GM13977 (cell line): ENCODE data around the gene TRAF3.

Experiments
- DNase-seq: peaks from one replicate; pipeline ENCODE4 v3.0.0; 2012; ENCODE audit warnings: low spot score
- in situ Hi-C: fragments of 300-500 bp; cut with MboI; formaldehyde crosslinking; loops from one replicate; pipeline ENCODE4 v1.12.0; 2022; ENCODE audit warnings: low sequenced_read_pairs, low pct_unique_long_range_greater_than_20kb, mixed read lengths, inconsistent platforms; ENCODE audit not compliant: unreplicated experiment
- TF ChIP-seq, protein P1 (sequence below): IDR thresholded peaks from 2 replicates; pipeline ENCODE4 v1.5.1; 2012; ENCODE audit warnings: mild to moderate bottlenecking, control low read depth; ENCODE audit not compliant: insufficient read depth; ENCODE audit errors: extremely low read depth, missing control alignments

Gene TRAF3

DNA sequence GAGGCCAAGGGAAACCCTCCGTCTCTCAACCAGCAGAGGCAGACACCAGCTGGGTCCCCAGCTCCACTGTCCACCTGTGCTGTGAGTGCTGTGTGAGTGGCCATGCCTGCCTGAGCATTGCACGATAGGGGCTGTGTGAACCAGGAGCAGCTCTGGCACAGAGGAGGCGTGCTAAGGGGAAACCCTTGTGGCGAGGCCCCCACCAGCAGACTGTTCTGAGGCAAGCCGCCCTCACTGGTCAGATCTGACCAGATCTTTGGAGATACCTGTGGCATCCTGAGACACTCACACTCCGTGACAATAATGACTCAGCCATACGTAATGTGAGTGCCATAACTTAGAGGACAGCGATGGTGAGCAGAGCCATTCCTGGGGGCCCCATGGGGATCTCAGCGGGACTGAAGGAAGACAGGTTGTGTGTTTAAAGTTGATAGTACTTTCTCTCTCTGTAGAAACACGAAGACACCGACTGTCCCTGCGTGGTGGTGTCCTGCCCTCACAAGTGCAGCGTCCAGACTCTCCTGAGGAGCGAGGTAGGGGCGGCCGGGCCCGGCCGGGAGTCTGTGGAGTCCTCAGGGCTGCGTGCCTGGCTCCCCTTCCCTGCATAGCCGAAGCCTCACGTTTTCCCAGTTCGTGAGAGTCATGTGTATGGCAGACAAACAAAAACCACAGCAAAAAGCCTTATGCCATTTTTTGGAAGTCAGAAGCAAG, 108.6 kb downstream of the TRAF3 start:
- in situ Hi-C loops, result no loop called here
- no peak for DNase-seq
- TF ChIP-seq, protein P1, sequence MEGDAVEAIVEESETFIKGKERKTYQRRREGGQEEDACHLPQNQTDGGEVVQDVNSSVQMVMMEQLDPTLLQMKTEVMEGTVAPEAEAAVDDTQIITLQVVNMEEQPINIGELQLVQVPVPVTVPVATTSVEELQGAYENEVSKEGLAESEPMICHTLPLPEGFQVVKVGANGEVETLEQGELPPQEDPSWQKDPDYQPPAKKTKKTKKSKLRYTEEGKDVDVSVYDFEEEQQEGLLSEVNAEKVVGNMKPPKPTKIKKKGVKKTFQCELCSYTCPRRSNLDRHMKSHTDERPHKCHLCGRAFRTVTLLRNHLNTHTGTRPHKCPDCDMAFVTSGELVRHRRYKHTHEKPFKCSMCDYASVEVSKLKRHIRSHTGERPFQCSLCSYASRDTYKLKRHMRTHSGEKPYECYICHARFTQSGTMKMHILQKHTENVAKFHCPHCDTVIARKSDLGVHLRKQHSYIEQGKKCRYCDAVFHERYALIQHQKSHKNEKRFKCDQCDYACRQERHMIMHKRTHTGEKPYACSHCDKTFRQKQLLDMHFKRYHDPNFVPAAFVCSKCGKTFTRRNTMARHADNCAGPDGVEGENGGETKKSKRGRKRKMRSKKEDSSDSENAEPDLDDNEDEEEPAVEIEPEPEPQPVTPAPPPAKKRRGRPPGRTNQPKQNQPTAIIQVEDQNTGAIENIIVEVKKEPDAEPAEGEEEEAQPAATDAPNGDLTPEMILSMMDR, result no peak

DNA sequence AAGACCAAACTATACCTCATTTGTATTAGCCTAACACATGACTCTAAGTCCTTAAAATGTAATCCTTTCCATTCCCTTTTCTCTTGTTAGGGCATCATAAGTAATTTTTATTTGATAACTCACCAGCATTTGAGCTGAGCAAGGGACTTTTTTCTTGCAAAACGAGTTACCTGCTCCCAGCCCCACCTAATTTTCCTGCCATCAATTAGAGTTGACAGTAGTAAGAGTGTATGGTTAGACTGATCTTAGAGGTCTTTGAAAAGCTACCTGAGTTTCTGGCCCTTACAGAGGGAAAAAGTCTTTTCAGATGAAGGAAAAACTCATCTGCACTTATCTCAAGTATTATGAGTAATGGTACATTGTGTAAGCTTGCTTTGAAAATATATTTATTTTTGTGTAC, 111.5 kb downstream of the TRAF3 start:
- DNase-seq, result no peak
- TF ChIP-seq, protein P1, result no peak
- in situ Hi-C loops, result no loop called here

DNA sequence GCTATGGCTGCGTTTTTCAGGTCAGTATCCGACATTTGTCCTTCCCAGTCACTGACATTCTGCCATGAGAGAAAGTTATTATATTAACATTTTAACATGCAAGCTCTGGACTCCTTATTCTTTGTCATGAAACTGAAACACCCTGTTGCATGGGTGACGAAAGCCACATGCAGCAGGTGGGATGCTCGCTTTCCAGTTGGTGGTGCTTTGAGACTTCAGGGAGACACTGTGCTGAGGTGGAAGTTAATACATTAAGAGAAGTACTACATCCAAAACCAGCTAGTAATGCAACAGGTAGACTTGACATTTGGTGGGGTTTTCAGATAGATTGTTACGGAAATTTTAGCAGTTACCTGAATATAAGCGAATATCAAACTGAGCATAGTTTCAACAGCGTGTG, 112.4 kb downstream of the TRAF3 start:
- TF ChIP-seq, protein P1, result no peak
- DNase-seq, result no peak
- in situ Hi-C loops, result no loop called here

DNA sequence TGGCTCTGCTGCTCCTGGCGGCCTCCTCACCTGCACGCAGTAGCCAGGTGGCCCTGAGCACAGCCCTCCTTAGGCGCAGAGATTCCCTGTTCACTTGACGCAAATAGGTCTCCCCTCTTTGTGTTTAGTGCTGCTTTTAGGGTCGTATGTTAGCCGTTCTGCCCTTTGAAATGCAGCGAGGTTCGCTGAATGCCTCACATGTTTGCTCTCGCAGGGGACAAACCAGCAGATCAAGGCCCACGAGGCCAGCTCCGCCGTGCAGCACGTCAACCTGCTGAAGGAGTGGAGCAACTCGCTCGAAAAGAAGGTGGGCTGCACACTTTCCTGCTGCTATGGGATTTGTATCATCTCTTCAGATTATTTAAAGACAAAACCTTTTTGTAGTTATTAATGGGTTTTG, 113.9 kb downstream of the TRAF3 start:
- DNase-seq, result no peak
- TF ChIP-seq, protein P1, result no peak
- in situ Hi-C loops, result no loop called here

DNA sequence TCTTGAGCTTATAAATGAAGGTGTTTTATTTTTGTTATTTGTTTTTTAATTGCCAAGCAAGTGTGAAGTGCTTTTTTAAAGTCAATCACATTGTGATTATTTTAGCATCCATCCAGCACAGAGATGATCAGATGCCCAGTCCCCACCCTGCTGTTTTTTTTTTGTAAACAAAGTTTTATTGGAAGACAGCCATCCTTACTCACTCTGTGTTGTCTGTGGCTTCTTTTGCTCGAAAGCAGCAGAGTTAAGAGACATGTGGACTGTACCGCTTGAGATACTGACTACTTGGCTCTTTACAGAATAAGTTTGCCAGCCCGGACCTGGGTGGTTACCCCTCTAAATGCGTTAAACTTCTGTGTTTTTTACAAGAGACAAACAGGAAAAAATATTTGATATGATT, 114.3 kb downstream of the TRAF3 start:
- TF ChIP-seq, protein P1, result no peak
- DNase-seq, result no peak
- in situ Hi-C loops, result no loop called here

DNA sequence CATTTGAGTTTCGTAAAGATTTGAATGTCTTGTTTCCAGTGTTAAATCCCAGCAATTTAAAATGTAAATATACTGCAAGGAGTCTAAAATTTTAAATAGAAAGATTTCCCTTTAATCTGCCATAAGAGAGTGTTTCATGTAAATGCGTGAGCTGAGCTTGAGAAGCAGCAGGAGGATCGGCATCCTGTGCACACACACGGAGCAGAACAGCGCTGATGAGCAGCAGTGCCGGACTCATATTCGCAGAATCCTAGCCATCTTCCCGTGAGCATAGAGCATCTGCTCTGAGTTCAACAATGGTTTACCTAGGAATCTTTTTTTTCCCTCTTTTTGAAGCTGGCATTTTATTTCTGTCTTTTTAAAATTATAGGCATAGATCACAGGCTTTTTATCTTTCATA, 115.4 kb downstream of the TRAF3 start:
- TF ChIP-seq, protein P1, result no peak
- in situ Hi-C loops, result no loop called here
- no peak for DNase-seq
